ENCODE results near the gene CDH4. TPM values are rescaled to one million over a fixed set of nuclear protein-coding genes. Genes with fewer than 3 reads are reported as not detected.

Gene CDH4
- total and polyA plus RNA-seq, 9 of the 15 experiments (the other 6 are each of a cell fraction or from before 2014, with no cell fraction given): 0.04 TPM; not detected in 8

GRCh38 chr20:61725145-61725544 is 473.1 kb downstream of the CDH4 start:
- no peak for DNase-seq (ENCODE audit: extremely low read depth in 1 of 4, low spot score in 3 of 4)
- no peaks in the 10 kb centered on the region for H3K36me3 ChIP-seq (ENCODE audit: control insufficient read depth, insufficient read depth, low read length)
- no peaks in the 10 kb centered on the region for H3K9me3 ChIP-seq (replicated peaks; ENCODE audit: control insufficient read depth, insufficient read depth, low read depth, low read length)
- no peak overlapping the region for H3K27ac ChIP-seq (ENCODE audit: extremely low read depth, low read depth, low read length)
- no TSS peak for BruUV-seq (replicated peaks)
- intact Hi-C loops (cut with micrococcal nuclease): no loop called here
- ATAC-seq: no peak
- in situ Hi-C loops (cut with MboI): no loop called here
- peaks cover 4% of the 10 kb centered on the region; the same call in 1 of the 2 replicates for H4K20me1 ChIP-seq (replicated peaks; ENCODE audit: control insufficient read depth, insufficient read depth, low read length)
- H3K79me2 ChIP-seq (ENCODE audit: control insufficient read depth, insufficient read depth, low read length): no peaks in the 10 kb centered on the region
- H3K4me1 ChIP-seq (replicated peaks in 1 of 2; ENCODE audit: control insufficient read depth in 2 of 2, insufficient read depth in 2 of 2, low read length in 2 of 2): no peaks in the 10 kb centered on the region
- H2AFZ ChIP-seq (ENCODE audit: low read depth, low read length): no peak overlapping the region
- H3K9ac ChIP-seq (ENCODE audit: insufficient read depth in 1 of 2, low read depth in 2 of 2, low read length in 2 of 2): no peak overlapping the region
- H3K27me3 ChIP-seq (ENCODE audit: control insufficient read depth in 2 of 2, insufficient read depth in 2 of 2, low read length in 2 of 2): peaks cover 0 to 11% of the 10 kb centered on the region in 2 experiments; a peak in 2 of 5 replicates
- CTCF ChIA-PET (ENCODE audit: low intra/inter-chr PET ratio): no interaction called here
- WGBS (ENCODE audit: insufficient coverage, low coverage, missing lambda C conversion rate): 0% methylated on average over 8 of the region's 8 CpGs
- no peak overlapping the region for H3K4me2 ChIP-seq (ENCODE audit: insufficient read depth, low read length)
- FAIRE-seq: no peak
- no peak for TF ChIP-seq ZNF592 (IDR thresholded peaks at IDR 0.05)
- no peak for TF ChIP-seq XRCC5 (IDR thresholded peaks at IDR 0.05; ENCODE audit: low read depth, low read length)
- TF ChIP-seq ZNF507 (tag; conservative IDR thresholded peaks at IDR 0.05): no peak
- TF ChIP-seq, protein P1, sequence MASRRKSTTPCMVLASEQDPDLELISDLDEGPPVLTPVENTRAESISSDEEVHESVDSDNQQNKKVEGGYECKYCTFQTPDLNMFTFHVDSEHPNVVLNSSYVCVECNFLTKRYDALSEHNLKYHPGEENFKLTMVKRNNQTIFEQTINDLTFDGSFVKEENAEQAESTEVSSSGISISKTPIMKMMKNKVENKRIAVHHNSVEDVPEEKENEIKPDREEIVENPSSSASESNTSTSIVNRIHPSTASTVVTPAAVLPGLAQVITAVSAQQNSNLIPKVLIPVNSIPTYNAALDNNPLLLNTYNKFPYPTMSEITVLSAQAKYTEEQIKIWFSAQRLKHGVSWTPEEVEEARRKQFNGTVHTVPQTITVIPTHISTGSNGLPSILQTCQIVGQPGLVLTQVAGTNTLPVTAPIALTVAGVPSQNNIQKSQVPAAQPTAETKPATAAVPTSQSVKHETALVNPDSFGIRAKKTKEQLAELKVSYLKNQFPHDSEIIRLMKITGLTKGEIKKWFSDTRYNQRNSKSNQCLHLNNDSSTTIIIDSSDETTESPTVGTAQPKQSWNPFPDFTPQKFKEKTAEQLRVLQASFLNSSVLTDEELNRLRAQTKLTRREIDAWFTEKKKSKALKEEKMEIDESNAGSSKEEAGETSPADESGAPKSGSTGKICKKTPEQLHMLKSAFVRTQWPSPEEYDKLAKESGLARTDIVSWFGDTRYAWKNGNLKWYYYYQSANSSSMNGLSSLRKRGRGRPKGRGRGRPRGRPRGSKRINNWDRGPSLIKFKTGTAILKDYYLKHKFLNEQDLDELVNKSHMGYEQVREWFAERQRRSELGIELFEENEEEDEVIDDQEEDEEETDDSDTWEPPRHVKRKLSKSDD (conservative IDR thresholded peaks at IDR 0.05; ENCODE audit: low read length): no peak
- no peak for TF ChIP-seq ZKSCAN8 (CRISPR knock-in tag; IDR thresholded peaks at IDR 0.05)
- no peak for TF ChIP-seq HDAC1 (IDR thresholded peaks at IDR 0.05)
- TF ChIP-seq, protein P2, sequence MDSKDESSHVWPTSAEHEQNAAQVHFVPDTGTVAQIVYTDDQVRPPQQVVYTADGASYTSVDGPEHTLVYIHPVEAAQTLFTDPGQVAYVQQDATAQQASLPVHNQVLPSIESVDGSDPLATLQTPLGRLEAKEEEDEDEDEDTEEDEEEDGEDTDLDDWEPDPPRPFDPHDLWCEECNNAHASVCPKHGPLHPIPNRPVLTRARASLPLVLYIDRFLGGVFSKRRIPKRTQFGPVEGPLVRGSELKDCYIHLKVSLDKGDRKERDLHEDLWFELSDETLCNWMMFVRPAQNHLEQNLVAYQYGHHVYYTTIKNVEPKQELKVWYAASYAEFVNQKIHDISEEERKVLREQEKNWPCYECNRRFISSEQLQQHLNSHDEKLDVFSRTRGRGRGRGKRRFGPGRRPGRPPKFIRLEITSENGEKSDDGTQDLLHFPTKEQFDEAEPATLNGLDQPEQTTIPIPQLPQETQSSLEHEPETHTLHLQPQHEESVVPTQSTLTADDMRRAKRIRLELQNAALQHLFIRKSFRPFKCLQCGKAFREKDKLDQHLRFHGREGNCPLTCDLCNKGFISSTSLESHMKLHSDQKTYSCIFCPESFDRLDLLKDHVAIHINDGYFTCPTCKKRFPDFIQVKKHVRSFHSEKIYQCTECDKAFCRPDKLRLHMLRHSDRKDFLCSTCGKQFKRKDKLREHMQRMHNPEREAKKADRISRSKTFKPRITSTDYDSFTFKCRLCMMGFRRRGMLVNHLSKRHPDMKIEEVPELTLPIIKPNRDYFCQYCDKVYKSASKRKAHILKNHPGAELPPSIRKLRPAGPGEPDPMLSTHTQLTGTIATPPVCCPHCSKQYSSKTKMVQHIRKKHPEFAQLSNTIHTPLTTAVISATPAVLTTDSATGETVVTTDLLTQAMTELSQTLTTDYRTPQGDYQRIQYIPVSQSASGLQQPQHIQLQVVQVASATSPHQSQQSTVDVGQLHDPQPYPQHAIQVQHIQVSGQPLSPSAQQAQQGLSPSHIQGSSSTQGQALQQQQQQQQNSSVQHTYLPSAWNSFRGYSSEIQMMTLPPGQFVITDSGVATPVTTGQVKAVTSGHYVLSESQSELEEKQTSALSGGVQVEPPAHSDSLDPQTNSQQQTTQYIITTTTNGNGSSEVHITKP (IDR thresholded peaks at IDR 0.05; ENCODE audit: partially characterized antibody): no peak
- no peak for TF ChIP-seq POLR2A (conservative IDR thresholded peaks at IDR 0.05)
- TF ChIP-seq ZNF589 (CRISPR knock-in tag; IDR thresholded peaks at IDR 0.05; ENCODE audit: low read depth): no peak
- TF ChIP-seq, protein P3, sequence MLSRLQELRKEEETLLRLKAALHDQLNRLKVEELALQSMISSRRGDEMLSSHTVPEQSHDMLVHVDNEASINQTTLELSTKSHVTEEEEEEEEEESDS (CRISPR knock-in tag; IDR thresholded peaks at IDR 0.05): no peak
- no peak for TF ChIP-seq IRF1 (CRISPR knock-in tag; IDR thresholded peaks at IDR 0.05; ENCODE audit: borderline replicate concordance)
- TF ChIP-seq TRIM24 (IDR thresholded peaks at IDR 0.05): no peak
- no peak overlapping the region for H3K4me3 ChIP-seq
- no peaks in the 10 kb centered on the region for H3K9me1 ChIP-seq (ENCODE audit: control insufficient read depth, insufficient read depth, low read length)
- POLR2A ChIA-PET: no interaction called here
